Ishikawa (cell line): Measurements from ENCODE around the gene CFAP107.

Source experiments
- CEBPB ChIP-seq: IDR thresholded peaks from 2 replicates; pipeline ENCODE4 v1.6.1; 2012
- EGR1 ChIP-seq: IDR thresholded peaks from 2 replicates; pipeline ENCODE4 v1.6.1; 2012
- EP300 ChIP-seq: IDR thresholded peaks from 2 replicates; pipeline ENCODE4 v1.6.1; 2012; ENCODE audit warnings: borderline replicate concordance
- YY1 ChIP-seq: IDR thresholded peaks from 2 replicates; pipeline ENCODE4 v1.6.1; 2012; ENCODE audit warnings: low read depth
- TF ChIP-seq, protein P1 (sequence below): IDR thresholded peaks from 2 replicates; pipeline ENCODE4 v1.6.1; 2012

DNA sequence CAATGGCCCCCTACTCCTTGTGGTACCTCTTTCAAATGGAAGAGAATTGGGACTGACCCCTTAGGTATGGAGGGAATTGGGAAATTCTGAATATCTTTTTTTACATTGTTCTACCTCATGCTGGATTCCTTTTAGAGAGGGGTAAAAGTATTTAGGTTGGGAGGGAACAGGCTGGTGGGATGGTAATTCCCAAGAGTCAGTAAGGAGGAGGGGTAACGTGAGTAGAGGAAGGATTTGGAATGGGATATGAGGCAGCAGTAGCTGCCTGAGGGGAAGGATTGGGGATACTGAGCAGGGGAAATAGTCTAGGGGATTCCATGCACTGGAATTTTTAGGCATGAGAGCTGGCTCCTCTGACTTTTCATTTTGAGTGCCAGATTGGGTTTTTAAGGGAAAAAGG is 33.9 kb upstream of the CFAP107 start:
- TF ChIP-seq CEBPB (no peak), YY1 (no peak), EP300 (no peak), EGR1 (no peak)
- TF ChIP-seq, protein P1, sequence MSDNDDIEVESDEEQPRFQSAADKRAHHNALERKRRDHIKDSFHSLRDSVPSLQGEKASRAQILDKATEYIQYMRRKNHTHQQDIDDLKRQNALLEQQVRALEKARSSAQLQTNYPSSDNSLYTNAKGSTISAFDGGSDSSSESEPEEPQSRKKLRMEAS, result no peak
